ENCODE measurements around the gene MGMT. TPM values are rescaled to one million over a fixed set of nuclear protein-coding genes. Genes with fewer than 3 reads are reported as not detected.

MGMT gene
- total RNA-seq, 1 experiment from 2014 or later = 11.5 TPM

GRCh38 chr10:129730993-129731325 is 263.9 kb downstream of the MGMT start:
- H4K20me1 ChIP-seq (ENCODE audit: insufficient read depth) = no peaks in the 10 kb centered on the region
- no peak overlapping the region for H3K27ac ChIP-seq (ENCODE audit: low read depth, low read length)
- no peaks in the 10 kb centered on the region for H3K27me3 ChIP-seq (ENCODE audit: insufficient read depth, low read length)
- H3K4me2 ChIP-seq (ENCODE audit: low read length) = no peak overlapping the region
- no peaks in the 10 kb centered on the region for H3K79me2 ChIP-seq (ENCODE audit: insufficient read depth, low read length)
- no peaks in the 10 kb centered on the region for H3K4me1 ChIP-seq (ENCODE audit: control insufficient read depth in 1 of 2, insufficient read depth in 2 of 2, low read length in 2 of 2)
- DNase-seq (ENCODE audit: low read depth, low spot score) = no peak
- intact Hi-C loops (cut with micrococcal nuclease) = no loop called here
- ChIA-PET RAD21 (ENCODE audit: low non-redundant PET in 1 of 2, low total read pairs in 2 of 2, uncharacterized antibody in 2 of 2, unreplicated experiment in 2 of 2) (no interaction called here), CTCF (no interaction called here), POLR2A (no interaction called here)
- BruUV-seq (replicated peaks) = no TSS peak
- H2AFZ ChIP-seq (ENCODE audit: low read depth, low read length, poor library complexity, severe bottlenecking) = no peak overlapping the region
- TF ChIP-seq SRF (IDR thresholded peaks at IDR 0.05; ENCODE audit: low read depth) (no peak), EZH2 (IDR thresholded peaks at IDR 0.05) (no peak)
- H3K36me3 ChIP-seq (ENCODE audit: control insufficient read depth in 1 of 2, insufficient read depth in 2 of 2, low read length in 2 of 2) = no peaks in the 10 kb centered on the region
- H3K9ac ChIP-seq (ENCODE audit: low read length) = no peak overlapping the region
- no peak for ATAC-seq
- H3K9me2 ChIP-seq (ENCODE audit: insufficient read depth) = no peaks in the 10 kb centered on the region
- no peak overlapping the region for H3K4me3 ChIP-seq (replicated peaks in 1 of 2; ENCODE audit: low read depth in 1 of 2, low read length in 2 of 2)
- no peaks in the 10 kb centered on the region for H3K9me3 ChIP-seq (ENCODE audit: control insufficient read depth in 1 of 2, insufficient read depth in 1 of 2, low read depth in 1 of 2, low read length in 2 of 2)

GRCh38 chr10:129740532-129741279 is 273.7 kb downstream of the MGMT start:
- no peak overlapping the region for H3K4me2 ChIP-seq (ENCODE audit: low read length)
- ATAC-seq (no peak), DNase-seq (ENCODE audit: low read depth, low spot score) (no peak)
- H3K9ac ChIP-seq (ENCODE audit: low read length) = no peak overlapping the region
- no peak overlapping the region for H3K4me3 ChIP-seq (replicated peaks in 1 of 2; ENCODE audit: low read depth in 1 of 2, low read length in 2 of 2)
- intact Hi-C loops (cut with micrococcal nuclease) = no loop called here
- no peaks in the 10 kb centered on the region for H3K79me2 ChIP-seq (ENCODE audit: insufficient read depth, low read length)
- ChIA-PET CTCF (no interaction called here), RAD21 (ENCODE audit: low non-redundant PET in 1 of 2, low total read pairs in 2 of 2, uncharacterized antibody in 2 of 2, unreplicated experiment in 2 of 2) (no interaction called here), POLR2A (no interaction called here)
- H4K20me1 ChIP-seq (ENCODE audit: insufficient read depth) = no peaks in the 10 kb centered on the region
- no peak for TF ChIP-seq SIN3A (IDR thresholded peaks at IDR 0.05; ENCODE audit: low read depth)
- no peak for TF ChIP-seq TCF7L2 (IDR thresholded peaks at IDR 0.05; ENCODE audit: borderline replicate concordance, extremely low read depth, insufficient read depth, insufficient read length)
- no peak for TF ChIP-seq JUND (IDR thresholded peaks at IDR 0.05)
- no peak for TF ChIP-seq MAX (IDR thresholded peaks at IDR 0.05)
- no peak for TF ChIP-seq CTCF (IDR thresholded peaks at IDR 0.05 in 2 of 3, conservative IDR thresholded peaks at IDR 0.05 in 1 of 3; ENCODE audit: borderline replicate concordance in 1 of 3, insufficient read depth in 1 of 3, low read depth in 2 of 3, low read length in 2 of 3)
- TF ChIP-seq POLR2A (IDR thresholded peaks at IDR 0.05; ENCODE audit: borderline replicate concordance, extremely low read depth, insufficient read depth, insufficient read length) = no peak
- no peak for TF ChIP-seq CBX3 (IDR thresholded peaks at IDR 0.05; ENCODE audit: low read depth)
- TF ChIP-seq EZH2phosphoT487 (IDR thresholded peaks at IDR 0.05; ENCODE audit: borderline replicate concordance) = no peak
- TF ChIP-seq ZBTB33 (IDR thresholded peaks at IDR 0.05; ENCODE audit: extremely low read depth, insufficient replicate concordance, low read length) = no peak
- TF ChIP-seq EGR1 (IDR thresholded peaks at IDR 0.05; ENCODE audit: low read depth) = no peak
- no peak for TF ChIP-seq POLR2AphosphoS5 (IDR thresholded peaks at IDR 0.05; ENCODE audit: low read depth, low read length)
- TF ChIP-seq YY1 (IDR thresholded peaks at IDR 0.05; ENCODE audit: extremely low read depth, insufficient replicate concordance, low read depth, low read length) = no peak
- no peak for TF ChIP-seq CEBPB (IDR thresholded peaks at IDR 0.05; ENCODE audit: low read depth)
- H3K36me3 ChIP-seq (ENCODE audit: control insufficient read depth in 1 of 2, insufficient read depth in 2 of 2, low read length in 2 of 2) = no peaks in the 10 kb centered on the region
- no peaks in the 10 kb centered on the region for H3K4me1 ChIP-seq (ENCODE audit: control insufficient read depth in 1 of 2, insufficient read depth in 2 of 2, low read length in 2 of 2)
- H3K27ac ChIP-seq (ENCODE audit: low read depth, low read length) = no peak overlapping the region
- no peaks in the 10 kb centered on the region for H3K27me3 ChIP-seq (ENCODE audit: insufficient read depth, low read length)
- H3K9me2 ChIP-seq (ENCODE audit: insufficient read depth) = no peaks in the 10 kb centered on the region
- H3K9me3 ChIP-seq (ENCODE audit: control insufficient read depth in 1 of 2, insufficient read depth in 1 of 2, low read depth in 1 of 2, low read length in 2 of 2) = no peaks in the 10 kb centered on the region
- BruUV-seq (replicated peaks) = no TSS peak
- H2AFZ ChIP-seq (ENCODE audit: low read depth, low read length, poor library complexity, severe bottlenecking) = no peak overlapping the region
